HG02938 (cell line): Measurements from ENCODE around the gene MAU2.
"Not testable (repeated sequence)": the region's sequence is repeated elsewhere in the genome, so short reads cannot be mapped to it uniquely, and the experiment has no call there.

Source experiments
- ATAC-seq: cut with Tn5 transposase; IDR thresholded peaks from one replicate; pipeline ENCODE4 v1.9.1; 2021; ENCODE audit warnings: mild to moderate bottlenecking, moderate library complexity; ENCODE audit not compliant: unreplicated experiment

MAU2 gene

DNA sequence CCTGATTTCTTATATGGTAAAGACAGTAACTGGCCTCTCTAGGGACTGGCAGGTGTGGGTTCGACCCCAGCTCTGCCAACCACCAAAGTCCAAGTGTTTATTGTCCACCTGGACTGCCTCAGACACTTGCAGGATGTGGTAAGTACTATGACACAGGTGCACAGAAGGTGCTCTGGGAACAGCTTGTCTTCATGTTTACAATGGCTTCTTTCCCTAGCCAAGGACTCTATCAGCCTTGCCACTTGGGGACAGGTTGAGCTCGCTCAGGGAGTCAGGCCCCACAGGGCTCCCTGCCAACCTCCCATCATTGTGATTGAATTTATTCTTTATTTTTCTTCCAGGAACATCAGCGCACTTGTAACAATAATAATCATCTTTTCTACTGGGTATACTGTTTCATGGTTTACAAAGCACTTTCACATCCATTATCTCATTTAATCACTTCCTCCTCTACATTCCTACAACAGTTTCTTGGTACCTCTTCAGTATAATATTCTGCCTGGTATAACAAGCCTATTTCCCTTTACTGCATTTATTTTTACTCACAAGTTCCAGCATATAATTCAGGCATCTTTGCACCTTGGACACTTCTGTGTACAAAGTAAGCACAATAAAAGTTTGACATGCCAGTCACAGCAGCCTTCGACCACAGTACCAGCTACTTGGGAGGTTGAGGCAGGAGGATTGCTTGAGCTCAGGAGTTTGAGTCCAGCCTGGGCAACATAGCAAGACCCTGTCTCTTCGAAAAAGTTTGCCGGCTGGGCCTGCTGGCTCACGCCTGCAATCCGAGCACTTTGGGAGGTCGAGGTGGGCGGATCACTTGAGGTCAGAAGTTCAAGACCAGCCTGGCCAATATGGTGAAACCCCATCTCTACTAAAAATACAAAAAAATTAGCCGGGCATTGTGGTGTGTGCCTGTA, 60.6 kb downstream of the MAU2 start:
- ATAC-seq, result no peak

DNA sequence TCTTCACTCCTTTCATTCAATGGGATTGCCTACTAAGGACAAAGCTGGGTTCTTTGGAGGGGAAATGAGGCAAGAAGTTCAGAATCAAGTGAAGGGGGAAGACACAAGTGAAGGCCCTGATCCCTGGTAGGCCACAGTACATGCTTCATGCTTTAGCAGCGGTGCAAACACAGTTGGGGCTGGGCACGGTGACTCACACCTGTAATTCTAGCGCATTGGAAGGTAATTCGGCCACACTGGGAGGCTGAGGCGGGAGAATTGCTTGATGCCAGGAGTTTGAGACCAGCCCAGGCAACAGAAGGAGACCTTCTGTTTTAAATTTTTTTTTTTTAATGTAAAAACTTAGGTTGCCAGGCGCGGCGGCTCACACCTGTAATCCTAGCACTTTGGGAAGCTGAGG, 61.5 kb downstream of the MAU2 start:
- no peak for ATAC-seq

DNA sequence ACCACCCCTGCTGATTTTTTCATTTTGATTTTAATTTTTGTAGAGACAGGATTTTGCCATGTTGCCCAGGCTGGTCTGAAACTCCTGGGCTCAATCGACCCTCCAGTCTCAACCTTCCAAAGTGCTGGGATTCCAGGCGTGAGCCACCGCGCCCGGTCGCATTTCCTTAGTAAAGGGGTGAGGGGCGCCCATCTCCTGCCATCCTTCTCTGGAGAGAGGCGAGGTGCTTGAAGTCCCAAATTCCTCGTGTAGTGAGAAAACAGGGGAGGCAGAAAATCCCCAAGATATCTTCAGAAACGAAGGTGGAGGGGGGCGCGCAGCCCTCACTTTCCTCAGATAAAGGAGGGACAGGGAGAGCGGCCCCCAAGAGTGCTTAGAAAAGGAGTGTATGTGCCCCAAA, 63.9 kb downstream of the MAU2 start:
- ATAC-seq, result no peak

DNA sequence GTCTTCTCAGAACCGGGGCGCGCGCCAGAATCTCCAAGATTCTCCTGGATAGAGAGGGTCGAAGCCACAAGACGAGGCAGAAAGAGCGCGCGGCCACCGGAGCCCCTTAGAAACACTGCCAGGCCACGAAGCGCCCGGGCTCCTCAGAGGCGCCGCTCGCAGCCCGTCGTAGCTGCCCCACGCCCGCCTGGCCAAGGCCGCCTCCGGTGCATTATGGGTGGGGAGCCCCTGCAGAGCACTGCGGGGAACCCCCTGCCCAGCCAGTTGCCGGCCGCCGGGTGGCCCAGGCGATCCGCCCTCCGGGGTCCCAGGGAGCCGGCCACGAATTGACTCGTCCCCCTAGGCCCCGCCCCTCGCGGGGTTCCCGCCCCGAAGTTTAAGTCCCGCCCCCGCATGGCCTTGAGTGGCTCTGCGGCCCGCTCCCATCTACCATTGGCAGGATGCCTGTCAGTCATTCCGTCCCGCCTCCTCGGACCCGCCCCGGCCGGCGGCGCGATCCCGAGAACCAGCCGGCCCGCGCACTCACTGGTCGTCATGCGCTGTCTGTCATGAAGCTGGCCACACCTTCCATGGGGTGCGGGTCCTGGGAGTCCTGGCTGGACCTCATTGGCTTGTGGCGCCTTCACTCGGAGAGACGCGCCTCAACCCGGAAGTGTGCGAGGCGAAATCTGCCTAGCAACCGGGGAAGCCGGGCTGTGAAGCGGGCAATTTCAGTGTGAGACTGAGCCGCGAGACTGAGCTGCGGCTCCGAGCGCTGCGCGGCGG, 64.7 kb downstream of the MAU2 start:
- ATAC-seq, result peak; percentile 94

DNA sequence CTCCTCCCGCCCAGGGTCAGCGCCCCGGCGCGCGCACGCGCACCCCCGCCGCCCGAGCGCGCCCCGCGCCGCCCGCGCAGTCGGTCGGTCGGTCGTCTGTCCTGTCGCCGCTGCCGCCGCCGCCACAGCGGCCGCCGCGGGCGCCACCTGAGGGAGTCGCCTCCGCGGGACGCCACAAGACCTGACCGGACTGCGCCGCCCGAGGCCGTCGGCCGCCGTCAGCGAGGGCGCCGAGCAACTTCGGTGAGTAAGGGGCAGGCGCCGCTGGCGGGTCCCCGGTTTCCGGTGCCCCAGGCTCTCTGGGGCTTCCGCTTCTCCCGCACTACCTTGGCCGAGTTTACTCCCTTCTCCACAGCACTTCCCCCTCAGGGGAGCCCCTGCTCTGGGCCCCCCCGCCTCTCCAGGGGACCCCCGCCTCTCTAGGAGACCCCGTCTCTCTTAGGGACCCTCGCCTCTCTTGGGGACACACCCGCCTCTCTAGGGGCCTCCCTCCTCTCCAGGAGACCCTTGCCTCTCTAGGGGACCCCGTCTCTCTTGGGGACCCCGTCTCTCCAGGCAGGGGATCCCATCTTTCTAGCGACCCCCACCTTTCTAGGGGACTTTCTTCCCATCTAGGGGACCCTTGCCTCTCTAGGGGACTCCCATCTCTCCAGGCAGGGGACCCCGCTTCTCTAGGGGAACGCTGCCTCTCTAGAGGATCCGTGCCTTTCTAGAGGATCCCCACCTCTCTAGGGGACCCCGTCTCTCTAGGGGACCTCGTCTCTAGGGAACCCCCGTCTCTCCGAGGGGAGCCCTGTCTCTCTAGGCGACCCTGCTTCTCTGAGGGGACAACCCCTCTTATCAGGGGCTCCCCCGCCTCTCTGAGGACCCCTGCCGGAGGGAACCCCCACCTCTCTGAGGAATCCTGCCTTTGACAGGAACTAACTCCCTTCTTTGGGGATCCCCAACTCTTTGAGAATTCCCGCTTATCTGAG, 65.6 kb downstream of the MAU2 start:
- peak; percentile 9 for ATAC-seq

DNA sequence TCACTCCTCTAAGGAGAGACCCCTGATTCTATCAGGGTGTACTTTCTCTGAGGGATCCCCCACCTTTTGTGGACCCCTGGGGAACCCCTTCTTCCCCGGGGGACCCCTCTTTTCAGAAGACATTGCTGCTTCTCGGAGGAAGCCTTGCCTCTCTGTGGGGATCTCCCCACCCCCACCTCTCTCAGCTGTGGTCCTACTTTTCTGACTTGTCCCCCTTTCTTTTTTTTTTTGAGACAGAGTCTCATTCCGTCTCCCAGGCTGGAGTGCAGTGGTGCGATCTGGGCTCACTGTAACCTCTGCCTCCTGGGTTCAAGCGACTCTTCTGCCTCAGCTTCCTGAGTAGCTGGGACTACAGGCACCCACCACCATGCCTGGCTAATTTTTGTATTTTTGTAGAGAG, 66.5 kb downstream of the MAU2 start:
- no peak for ATAC-seq

DNA sequence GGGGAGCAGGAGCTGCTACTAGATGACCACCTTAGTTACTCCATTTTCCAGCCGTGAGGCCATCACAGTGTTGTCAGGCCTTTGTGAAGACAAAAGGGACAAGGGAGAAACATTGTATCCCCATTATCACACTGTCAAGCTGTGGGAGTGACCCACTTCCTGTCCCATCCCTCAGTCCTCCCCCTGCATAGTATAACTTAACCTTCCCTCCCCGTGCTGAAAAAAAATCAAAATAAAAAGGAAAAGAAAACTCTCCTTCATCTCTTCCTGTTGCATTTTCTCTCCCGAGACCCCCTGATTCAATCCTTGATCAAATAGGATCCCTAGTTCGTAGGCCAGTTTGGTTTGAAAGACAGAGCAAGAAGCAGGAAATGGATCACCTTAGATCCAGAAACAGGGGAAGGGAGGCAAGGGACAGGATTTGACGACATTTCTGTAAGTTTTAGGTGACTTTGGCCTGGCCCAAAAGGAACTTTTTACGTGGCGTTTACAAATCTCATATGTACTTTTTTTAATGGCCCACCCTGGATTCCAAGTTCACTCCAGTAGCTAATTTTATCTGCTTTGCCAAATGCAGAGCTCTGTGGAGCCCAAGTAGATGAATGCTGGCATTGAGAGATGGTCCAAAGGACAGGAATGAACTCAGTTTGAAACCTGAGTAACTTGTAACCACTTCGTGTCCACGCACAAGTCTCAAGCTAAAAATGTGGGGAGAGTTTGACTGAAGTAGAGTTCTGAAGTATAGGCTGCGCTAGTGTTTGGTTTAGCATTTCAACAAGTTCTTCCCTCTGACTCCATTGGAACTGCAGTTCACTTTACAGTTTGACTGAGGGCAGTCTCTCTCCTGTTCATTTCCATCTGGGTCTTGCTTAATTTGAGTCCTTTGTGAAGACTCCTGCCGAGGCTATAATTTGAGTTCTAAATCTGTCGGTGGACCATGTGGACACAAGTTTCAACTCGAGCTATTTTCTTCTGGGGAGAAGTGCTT, 68.2 kb downstream of the MAU2 start:
- no peak for ATAC-seq

DNA sequence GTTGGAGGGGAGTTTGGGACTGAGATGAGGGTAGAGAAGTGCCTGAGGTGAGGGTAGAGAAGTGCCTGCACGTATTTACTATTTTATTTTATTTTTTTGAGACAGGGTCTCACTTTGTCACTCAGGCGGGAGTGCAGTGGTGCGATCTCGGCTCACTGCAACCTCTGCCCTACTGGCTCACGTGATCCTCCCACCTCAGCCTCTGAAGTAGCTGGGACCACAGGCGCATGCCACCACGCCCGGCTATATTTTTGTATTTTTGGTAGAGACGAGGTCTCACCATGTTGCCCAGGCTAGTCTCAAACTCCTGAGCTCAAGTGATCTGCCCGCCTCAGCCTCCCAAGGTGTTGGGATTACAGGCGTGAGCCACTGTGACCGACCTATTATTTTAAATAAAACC, 69.1 kb downstream of the MAU2 start:
- ATAC-seq, result not testable (repeated sequence)

DNA sequence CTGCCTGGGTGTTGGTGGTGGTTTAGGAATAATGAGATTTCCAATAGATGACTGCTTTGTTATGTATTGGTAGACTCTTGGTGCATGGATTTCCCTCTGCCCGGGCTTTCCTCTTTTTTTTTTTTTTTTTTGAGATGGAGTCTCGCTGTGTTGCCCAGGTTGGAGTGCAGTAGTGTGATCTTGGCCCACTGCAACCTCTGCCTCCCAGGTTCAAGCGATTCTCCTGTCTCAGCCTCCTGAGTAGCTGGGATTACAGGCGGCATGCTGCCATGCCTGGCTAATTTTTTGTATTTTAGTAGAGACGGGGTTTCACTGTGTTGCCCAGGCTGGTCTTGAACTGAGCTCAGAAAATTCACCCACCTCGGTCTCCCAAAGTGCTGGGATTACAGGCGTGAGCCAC, 73.7 kb downstream of the MAU2 start:
- ATAC-seq, result not testable (repeated sequence)

DNA sequence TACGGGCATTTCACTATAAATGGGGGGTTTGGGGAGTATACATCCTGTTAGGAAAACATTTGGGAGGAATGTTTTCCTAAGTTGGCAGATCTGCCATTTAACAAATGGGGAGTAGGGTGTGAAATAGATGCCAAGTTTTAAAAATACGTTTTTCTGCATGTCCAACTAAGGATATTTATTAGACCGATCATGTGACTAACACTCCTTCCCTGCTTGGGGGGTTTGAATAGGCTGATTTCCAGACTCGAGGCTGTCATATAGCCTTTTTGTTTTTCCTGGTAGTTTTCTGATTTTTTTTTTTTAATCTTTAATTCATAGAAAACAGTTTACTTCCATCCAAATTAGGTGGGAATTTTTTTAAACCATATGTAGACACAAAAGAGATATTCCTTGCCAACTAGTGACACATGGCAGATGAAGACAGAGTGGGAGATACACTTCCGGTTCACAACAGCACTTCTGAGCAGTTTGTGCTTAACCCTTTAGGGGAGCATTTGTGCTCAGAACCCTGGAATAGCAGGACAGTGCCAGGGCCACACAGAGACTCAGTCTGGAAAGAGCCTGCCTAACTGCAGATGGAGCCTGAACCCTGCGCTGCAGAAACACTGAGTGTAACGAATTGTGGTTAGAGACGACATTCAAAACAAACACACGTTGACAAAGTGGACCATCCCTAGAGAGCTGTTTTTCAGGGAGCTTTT, 79.3 kb downstream of the MAU2 start:
- no peak for ATAC-seq

DNA sequence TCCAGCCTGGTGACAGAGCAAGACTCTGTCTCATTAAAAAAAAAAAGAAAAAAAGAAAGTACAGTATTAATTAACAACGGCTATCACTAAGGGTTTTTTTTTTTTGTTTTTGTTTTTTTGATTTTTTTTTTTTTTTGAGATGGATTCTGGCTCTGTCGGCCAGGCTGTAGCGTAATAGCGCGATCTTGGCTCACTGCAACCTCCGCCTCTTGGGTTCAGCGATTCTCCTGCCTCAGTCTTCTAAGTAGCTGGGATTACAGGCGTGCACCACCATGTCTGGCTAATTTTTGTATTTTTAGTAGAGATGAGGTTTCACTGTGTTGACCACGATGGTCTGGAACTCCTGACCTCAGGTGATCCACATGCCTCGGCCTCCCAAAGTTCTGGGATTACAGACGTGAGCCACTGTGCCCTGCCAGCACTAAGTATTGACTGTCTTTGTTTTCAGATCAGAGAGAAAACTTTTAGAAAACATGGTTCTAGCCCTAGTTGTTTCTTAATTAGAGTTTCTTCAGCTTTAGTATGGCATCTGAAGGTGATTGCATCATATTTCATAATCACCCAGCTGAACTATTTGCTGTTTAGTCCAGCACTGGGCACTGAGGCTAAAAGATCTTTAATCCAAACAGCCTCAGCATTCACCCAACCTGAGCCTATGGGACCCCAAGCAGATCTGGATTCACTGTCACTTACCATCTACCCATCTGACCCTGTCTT, 82.2 kb downstream of the MAU2 start:
- no peak for ATAC-seq

DNA sequence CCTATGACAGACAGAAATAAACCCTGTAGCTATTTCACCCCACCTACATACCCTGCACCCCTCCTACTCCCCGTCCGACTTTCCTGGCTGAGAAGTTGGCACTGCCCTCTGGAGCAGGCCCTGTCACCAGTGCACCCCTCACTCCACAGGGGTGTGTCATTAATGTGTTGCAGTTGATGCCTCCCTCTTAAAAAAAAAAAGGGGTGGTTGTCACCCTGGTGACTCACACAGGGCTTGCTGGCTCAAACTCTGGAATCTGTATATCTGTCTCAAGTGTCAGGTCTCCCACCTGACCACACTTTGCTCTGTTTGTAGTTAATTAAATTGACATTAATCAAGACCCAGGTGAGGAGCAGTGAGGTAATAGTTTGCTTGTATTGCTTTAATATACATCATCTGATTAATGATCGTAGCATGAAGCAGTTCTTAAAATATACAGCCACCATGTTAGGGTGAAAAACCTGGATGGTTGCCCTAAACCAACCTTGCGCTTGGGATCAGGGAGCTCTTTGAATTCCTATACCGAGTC, 82.8 kb downstream of the MAU2 start:
- ATAC-seq, result no peak

DNA sequence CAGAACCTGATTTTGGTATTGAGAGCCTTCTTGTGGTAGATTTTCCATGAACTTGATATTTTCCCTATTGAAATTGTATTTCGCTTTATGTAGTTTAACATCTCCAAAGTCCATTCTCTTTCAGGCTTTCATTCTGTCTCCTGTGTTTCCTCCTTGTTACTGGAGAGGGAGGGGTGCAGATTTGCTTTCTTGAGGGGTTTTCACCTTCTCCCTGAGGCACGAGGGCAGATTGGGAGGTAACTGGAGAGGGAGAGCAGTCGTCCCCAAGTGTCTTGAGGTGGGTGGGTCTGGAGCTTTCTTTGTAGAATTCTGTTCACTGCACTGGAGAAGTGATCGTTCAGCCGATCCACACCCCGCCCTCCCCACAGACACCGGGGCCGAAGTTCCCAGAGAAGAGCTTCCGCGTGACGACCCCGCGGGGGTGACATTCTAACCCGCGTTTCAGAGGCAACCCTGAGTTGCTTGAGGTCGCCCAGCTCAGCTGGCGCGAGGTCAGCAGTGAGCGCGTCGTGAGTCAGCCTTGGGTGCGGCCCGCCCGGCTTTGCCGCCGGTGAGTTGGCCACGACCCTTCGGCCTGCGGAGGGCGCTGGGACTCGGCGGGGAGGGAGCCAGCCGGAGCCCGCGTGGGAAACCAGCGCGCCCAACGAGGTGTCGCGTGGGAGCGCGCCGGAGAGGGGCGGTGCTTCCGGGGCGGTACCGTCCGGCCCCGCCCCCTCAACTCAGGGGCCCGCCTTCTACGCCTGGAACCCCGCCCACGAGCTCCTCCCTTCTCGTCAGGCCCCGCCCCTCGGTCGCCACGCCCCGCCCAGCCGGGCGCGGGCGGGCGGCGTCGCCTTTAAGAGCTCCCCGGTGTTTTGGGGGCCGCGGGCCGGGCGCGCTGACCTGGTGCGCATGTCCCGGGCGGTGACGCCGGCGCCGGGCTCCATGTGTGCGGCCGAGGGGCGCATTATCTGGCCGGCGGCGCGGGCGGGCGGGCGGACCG, 84.5 kb downstream of the MAU2 start, which contains the start of gene GATAD2A:
TSS of gene GATAD2A (plus strand) at position 797 of the 982 bp plus-strand sequence. CDS start 59,671 bp downstream, outside the sequence.
- peak; percentile 55 for ATAC-seq

DNA sequence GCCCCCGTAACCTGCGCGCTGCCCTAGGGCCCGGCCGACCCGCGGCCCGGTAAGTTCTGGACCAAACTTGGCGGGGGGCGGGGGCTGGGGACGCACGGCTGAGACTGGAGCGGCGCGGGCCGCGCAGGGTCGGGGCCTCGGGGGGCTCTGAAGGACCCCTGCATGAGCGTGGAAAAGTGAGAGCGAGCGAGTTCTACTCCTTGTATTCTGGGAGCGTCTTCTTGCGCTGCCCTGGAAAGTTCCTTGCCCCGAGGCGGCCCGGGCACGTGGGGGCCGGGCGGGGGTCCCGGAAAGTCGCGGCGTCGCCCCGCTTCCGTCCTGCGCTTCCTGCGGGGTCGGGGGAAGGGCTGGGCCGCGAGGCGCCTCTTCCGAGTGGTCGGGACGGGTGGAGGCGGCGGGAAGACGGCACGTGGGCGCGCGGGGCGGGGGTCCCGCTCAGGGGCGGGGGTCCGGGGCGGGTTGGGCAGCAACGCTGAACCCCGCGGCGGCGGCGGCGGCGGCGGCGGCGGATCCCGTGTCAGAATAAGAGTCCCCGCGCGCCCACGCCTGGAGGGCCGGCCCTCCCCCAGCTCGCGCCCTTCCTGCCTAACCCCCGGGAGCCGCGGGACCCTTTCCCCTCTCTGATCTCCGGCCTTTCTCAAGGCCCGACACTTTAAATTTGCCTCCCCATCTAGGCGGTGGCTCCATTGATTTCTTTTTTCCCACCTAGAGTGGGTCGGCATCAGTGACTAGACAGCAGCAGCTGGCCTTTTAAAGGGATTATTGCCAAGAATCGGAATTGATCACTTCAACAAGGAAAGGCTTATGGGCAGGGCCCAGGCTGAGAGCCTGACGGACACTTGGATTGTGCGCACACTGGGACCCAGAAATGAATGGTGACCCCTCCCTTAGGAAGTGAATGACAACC, 85.6 kb downstream of the MAU2 start:
- no peak for ATAC-seq

DNA sequence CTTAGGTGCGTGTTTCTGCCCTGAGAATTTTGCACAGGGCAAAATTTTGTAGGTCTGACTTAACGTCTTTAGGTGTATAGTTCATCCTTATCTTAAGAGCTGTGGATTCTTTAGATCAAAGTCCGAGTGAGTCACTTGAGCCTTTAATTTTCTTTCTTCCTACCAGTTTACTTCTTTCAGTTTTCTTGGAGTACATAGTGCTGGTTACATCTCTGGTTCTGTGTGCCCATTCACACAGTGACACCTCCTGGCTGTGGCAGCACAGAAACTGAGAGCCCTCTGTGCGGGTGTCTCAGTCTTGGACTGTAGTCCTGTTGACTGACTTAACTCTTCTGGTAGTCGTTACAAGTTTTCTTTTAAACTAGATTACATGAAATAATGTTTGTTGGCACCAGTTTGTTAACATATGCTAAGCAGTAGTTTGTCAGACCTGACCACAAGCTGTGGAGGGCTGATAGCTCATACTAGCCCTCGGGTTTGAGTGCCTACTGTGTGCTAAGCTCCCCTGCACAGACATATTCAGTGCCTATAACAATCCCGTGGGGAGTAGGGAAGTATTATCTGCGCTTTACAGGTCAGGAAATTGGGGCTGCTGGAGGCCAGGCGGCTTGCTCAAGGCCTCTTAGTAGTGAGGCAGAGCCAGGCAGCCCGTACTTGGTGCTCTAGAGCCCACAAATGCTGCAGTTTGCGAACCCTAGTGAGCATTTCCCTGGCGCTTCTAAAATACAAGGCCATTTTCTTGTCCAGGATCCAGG, 86.4 kb downstream of the MAU2 start:
- ATAC-seq, result no peak
